Measurements from ENCODE around the gene TICAM1.

DNA sequence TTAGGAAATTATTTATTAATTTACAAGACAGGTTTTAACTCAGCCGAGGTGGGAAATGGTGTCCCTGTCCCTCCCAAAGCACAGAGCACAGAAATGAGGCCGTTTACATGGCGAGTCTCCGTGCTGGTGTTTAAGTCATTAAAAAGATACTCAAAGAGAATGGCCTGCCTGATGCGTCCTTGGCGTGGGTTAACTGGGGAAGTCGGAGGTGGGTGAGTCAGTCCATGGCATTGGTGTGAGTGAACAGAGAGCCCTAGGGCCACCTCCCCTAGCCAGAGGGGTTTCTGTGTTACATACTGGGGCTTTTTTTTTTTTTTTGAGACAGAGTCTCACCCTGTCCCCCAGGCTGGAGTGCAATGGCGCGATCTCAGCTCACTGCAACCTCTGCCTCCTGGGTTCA lies 36.1 kb downstream of the TICAM1 start:
- TF ChIP-seq, protein P1, sequence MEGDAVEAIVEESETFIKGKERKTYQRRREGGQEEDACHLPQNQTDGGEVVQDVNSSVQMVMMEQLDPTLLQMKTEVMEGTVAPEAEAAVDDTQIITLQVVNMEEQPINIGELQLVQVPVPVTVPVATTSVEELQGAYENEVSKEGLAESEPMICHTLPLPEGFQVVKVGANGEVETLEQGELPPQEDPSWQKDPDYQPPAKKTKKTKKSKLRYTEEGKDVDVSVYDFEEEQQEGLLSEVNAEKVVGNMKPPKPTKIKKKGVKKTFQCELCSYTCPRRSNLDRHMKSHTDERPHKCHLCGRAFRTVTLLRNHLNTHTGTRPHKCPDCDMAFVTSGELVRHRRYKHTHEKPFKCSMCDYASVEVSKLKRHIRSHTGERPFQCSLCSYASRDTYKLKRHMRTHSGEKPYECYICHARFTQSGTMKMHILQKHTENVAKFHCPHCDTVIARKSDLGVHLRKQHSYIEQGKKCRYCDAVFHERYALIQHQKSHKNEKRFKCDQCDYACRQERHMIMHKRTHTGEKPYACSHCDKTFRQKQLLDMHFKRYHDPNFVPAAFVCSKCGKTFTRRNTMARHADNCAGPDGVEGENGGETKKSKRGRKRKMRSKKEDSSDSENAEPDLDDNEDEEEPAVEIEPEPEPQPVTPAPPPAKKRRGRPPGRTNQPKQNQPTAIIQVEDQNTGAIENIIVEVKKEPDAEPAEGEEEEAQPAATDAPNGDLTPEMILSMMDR (IDR thresholded peaks at IDR 0.05) = no peak
- TF ChIP-seq POLR2A (IDR thresholded peaks at IDR 0.05) = no peak

Data from tibial nerve (tissue), 3 donors.